Ishikawa (cell line): Measurements from ENCODE around the gene TMEM242.

Source experiments
- CEBPB ChIP-seq: IDR thresholded peaks from 2 replicates; pipeline ENCODE4 v1.6.1; 2012
- CREB1 ChIP-seq: IDR thresholded peaks from 2 replicates; pipeline ENCODE4 v1.6.1; 2012; ENCODE audit warnings: low read depth
- EGR1 ChIP-seq: IDR thresholded peaks from 2 replicates; pipeline ENCODE4 v1.6.1; 2012
- EP300 ChIP-seq: IDR thresholded peaks from 2 replicates; pipeline ENCODE4 v1.6.1; 2012; ENCODE audit warnings: borderline replicate concordance
- FOXM1 ChIP-seq: IDR thresholded peaks from 2 replicates; pipeline ENCODE4 v1.6.1; 2012; ENCODE audit warnings: low read depth, borderline replicate concordance
- NFIC ChIP-seq: IDR thresholded peaks from 2 replicates; pipeline ENCODE4 v1.6.1; 2012
- RAD21 ChIP-seq: IDR thresholded peaks from 2 replicates; pipeline ENCODE4 v1.6.1; 2012; ENCODE audit warnings: low read depth
- TAF1 ChIP-seq: IDR thresholded peaks from 2 replicates; pipeline ENCODE4 v1.6.1; 2012; ENCODE audit warnings: low read depth, mild to moderate bottlenecking
- TCF12 ChIP-seq: IDR thresholded peaks from 2 replicates; pipeline ENCODE4 v1.6.1; 2012; ENCODE audit warnings: low read depth
- TEAD4 ChIP-seq: IDR thresholded peaks from 2 replicates; pipeline ENCODE4 v1.6.1; 2012
- YY1 ChIP-seq: IDR thresholded peaks from 2 replicates; pipeline ENCODE4 v1.6.1; 2012; ENCODE audit warnings: low read depth
- ZBTB7A ChIP-seq: IDR thresholded peaks from 2 replicates; pipeline ENCODE4 v1.6.1; 2012; ENCODE audit warnings: low read depth
- TF ChIP-seq, protein P1 (sequence below): IDR thresholded peaks from 2 replicates; pipeline ENCODE4 v1.6.1; 2012; ENCODE audit warnings: low read depth, mild to moderate bottlenecking
- TF ChIP-seq, protein P2 (sequence below): IDR thresholded peaks from 2 replicates; pipeline ENCODE4 v1.6.1; 2012
- TF ChIP-seq, protein P3 (sequence below): IDR thresholded peaks from 2 replicates; pipeline ENCODE4 v1.6.1; 2012

Gene TMEM242

DNA sequence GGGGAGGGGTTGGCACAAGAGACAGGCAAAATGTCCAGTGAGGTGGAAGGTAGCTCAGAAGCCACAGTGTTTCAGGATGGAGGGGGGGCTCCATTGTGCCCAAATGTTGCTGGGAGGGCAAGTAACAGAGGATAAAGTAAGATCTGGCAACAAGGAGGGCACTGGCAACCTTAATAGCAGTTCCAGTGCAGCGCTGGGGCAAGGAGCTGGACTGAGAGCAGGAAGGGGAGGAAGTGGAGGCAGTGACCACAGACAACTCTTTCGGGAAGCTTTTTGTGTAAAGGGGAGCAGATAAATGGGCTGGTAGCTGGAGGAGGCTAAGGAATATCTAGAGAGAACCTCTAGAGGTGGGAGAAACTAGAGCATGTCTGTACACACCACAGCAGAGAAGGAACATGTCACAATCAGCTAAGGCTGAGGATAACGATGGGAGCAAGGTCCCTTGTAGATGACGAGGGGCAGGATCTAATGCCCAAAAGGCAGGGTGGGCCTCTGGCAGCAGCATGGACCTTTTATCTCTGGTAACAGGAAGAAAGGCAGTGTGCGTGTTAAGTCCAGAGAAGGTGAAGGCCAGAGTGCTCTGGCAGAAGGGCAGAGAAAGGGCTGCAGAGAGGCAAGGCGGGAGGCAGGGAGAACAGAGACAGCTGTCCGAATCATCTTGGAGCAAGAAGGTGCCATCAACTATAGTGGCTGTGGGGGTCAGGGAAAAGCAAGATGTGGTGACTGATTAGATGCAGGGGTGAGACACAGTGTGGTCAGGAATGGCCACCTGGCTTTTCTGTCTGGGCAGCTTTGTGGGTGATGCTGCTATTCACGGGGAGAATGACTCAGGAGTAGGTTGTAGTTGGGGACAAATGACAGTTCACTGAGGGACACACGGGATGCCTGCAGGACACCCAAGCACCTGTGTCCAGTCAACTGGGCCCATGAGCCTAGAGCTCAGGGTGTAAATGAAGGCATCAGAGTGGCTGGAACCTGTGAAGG, 17.4 kb downstream of the TMEM242 start:
- TF ChIP-seq, protein P1, sequence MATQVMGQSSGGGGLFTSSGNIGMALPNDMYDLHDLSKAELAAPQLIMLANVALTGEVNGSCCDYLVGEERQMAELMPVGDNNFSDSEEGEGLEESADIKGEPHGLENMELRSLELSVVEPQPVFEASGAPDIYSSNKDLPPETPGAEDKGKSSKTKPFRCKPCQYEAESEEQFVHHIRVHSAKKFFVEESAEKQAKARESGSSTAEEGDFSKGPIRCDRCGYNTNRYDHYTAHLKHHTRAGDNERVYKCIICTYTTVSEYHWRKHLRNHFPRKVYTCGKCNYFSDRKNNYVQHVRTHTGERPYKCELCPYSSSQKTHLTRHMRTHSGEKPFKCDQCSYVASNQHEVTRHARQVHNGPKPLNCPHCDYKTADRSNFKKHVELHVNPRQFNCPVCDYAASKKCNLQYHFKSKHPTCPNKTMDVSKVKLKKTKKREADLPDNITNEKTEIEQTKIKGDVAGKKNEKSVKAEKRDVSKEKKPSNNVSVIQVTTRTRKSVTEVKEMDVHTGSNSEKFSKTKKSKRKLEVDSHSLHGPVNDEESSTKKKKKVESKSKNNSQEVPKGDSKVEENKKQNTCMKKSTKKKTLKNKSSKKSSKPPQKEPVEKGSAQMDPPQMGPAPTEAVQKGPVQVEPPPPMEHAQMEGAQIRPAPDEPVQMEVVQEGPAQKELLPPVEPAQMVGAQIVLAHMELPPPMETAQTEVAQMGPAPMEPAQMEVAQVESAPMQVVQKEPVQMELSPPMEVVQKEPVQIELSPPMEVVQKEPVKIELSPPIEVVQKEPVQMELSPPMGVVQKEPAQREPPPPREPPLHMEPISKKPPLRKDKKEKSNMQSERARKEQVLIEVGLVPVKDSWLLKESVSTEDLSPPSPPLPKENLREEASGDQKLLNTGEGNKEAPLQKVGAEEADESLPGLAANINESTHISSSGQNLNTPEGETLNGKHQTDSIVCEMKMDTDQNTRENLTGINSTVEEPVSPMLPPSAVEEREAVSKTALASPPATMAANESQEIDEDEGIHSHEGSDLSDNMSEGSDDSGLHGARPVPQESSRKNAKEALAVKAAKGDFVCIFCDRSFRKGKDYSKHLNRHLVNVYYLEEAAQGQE, result no peak
- TF ChIP-seq FOXM1 (no peak), YY1 (no peak), CREB1 (no peak), EP300 (no peak), EGR1 (no peak), TAF1 (no peak), NFIC (no peak), RAD21 (no peak), ZBTB7A (no peak), CEBPB (no peak)

DNA sequence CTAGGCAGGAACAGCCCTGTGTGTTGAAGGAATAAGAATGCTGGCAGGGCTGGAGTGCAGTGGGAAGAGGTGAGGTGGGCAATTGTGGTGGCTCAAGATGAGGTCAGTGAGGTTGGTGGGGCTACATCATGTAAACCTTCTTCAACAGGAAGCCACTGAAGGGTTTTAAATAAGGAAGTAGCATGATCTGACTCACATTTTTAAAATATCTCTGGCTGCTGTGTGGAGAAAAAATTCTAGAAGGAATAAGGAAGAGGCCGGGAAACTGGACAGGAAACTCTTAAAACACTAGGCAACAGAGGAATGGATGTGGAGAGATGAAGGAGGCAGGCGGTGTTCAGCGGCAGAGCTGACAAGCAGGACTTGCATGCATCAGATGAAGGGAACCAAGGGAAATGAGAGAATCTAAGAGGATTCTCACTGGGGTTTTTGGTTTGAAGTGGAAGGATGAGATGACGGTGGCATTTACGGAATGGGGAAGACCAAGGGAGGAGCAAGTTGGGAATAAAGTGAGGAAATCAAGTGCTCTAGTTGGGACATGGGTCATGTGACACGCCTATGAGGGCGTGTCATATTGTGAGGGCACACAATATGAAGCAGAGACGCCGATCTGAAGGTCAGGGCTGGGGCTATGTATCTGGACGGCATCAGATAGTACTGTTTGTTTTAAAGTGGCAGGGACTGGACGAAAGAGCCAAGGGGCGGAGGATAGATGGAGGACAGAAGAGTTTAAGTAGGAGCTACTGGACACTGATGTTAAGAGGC, 18.2 kb downstream of the TMEM242 start:
- no peak for TF ChIP-seq EGR1
- TF ChIP-seq, protein P2, sequence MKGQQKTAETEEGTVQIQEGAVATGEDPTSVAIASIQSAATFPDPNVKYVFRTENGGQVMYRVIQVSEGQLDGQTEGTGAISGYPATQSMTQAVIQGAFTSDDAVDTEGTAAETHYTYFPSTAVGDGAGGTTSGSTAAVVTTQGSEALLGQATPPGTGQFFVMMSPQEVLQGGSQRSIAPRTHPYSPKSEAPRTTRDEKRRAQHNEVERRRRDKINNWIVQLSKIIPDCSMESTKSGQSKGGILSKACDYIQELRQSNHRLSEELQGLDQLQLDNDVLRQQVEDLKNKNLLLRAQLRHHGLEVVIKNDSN, result peak; percentile 57

DNA sequence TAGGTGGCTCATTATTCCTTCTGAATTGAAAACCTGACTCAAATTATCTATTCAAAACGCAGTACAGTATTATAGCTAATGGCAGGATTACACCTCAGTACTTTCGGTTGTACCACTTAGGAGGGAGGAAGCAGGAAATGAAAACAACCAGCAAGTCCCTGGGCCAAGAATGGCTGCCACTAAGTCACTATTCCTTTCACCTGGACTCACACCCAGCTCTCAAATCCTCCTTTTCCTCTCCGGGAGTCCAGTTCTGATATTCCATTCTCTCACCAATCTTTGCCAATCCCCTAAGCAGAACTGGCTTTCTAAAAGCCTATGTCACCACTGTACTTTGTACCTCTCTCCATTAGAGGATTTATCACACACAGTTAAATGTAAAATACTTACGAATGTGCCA, 20.6 kb downstream of the TMEM242 start:
- TF ChIP-seq TEAD4 (no peak), NFIC (no peak), RAD21 (no peak), TAF1 (no peak), ZBTB7A (no peak), EGR1 (no peak), CREB1 (no peak), YY1 (no peak), CEBPB (no peak), EP300 (no peak), FOXM1 (no peak), TCF12 (no peak)
- TF ChIP-seq, protein P1, result no peak
- TF ChIP-seq, protein P3, sequence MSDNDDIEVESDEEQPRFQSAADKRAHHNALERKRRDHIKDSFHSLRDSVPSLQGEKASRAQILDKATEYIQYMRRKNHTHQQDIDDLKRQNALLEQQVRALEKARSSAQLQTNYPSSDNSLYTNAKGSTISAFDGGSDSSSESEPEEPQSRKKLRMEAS, result no peak
- TF ChIP-seq, protein P2, result no peak

DNA sequence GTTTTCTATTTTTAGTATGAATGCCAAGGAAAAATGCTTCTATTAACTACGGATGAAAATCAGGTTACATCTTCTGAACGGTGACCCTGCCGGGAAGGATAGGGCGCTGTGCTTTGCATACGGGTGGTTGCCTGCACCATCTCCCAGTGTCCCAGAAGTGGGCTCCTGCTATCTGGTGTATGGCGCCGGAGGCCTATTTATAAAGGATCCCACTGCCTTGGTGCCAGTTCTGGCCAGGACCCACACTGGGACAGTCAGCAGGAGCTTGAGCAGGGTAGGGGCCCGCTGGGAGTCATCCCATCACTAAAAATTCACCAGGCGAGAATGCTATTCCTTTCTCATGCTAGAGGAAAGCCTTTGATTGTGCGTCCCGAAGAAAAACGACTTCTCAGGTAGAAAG, 22.9 kb downstream of the TMEM242 start:
- TF ChIP-seq TEAD4 (no peak), CEBPB (no peak), NFIC (no peak), EP300 (no peak), TCF12 (no peak), ZBTB7A (no peak), YY1 (no peak), FOXM1 (no peak), EGR1 (no peak)
- TF ChIP-seq, protein P2, result no peak
- TF ChIP-seq, protein P3, result no peak

DNA sequence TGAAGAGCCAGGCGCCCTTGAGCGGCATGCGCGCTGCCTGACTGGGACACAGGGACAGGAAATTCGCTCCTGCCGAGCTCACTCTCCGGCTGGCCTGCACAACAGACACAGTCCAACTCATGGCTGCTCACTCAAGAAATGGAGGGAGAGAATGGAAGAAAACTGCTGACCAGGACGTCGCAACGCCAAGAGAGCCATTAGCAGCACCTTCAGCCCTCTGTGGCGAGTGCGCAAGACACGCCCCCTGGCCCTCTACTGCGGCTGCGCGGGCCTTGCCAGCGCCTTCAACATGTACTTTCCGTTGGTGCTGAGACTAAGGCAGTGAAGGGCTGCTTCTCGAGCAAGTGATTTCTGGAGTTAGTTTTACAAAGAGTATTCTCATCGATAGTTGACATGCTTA, 23.3 kb downstream of the TMEM242 start:
- no peak for TF ChIP-seq CREB1
- no peak for TF ChIP-seq ZBTB7A
- no peak for TF ChIP-seq RAD21
- TF ChIP-seq, protein P3, result no peak
